ENCODE results near the gene GALNT12.

- TF ChIP-seq POLR2A (IDR thresholded peaks at IDR 0.05; ENCODE audit: low read length) (no peak), GATA1 (IDR thresholded peaks at IDR 0.05; ENCODE audit: low read depth, low read length) (no peak)
These were observed 25.7 kb upstream of the GALNT12 start for GRCh38 chr9:98781588-98782383.
